NOMO-1 treated with DMSO at 0.1 percent for 48 hours (cell line): ENCODE data around the gene GPAT2.
"Not testable (repeated sequence)": the region's sequence is repeated elsewhere in the genome, so short reads cannot be mapped to it uniquely, and the experiment has no call there.

Experiments
- DNase-seq: peaks from one replicate; lab custom pipeline; 2025; ENCODE audit not compliant: unreplicated experiment; lab: John Stamatoyannopoulos, UW

GPAT2 gene

GRCh38 chr2:96065954-96066353, 31.2 kb upstream of the GPAT2 start:
- not testable (repeated sequence) for DNase-seq

- no peak for DNase-seq
Observed at GRCh38 chr2:96065381-96065930, 30.7 kb upstream of the GPAT2 start.

- DNase-seq = not testable (repeated sequence)
Observed at GRCh38 chr2:96064760-96065159, 30.0 kb upstream of the GPAT2 start.

GRCh38 chr2:96064047-96064675, 29.4 kb upstream of the GPAT2 start:
- DNase-seq = not testable (repeated sequence)

GRCh38 chr2:96063116-96063899, 28.6 kb upstream of the GPAT2 start:
- DNase-seq = not testable (repeated sequence)

GRCh38 chr2:96062483-96062882, 27.8 kb upstream of the GPAT2 start:
- DNase-seq = not testable (repeated sequence)

GRCh38 chr2:96061901-96062300, 27.2 kb upstream of the GPAT2 start:
- not testable (repeated sequence) for DNase-seq

GRCh38 chr2:96061197-96061817, 26.6 kb upstream of the GPAT2 start:
- not testable (repeated sequence) for DNase-seq

GRCh38 chr2:96060325-96060724, 25.6 kb upstream of the GPAT2 start:
- not testable (repeated sequence) for DNase-seq

- not testable (repeated sequence) for DNase-seq
Observed at GRCh38 chr2:96059443-96059842, 24.7 kb upstream of the GPAT2 start.

GRCh38 chr2:96055830-96056229, 21.1 kb upstream of the GPAT2 start:
- not testable (repeated sequence) for DNase-seq

- not testable (repeated sequence) for DNase-seq
Observed at GRCh38 chr2:96054537-96054936, 19.8 kb upstream of the GPAT2 start.

GRCh38 chr2:96053385-96053784, 18.7 kb upstream of the GPAT2 start:
- not testable (repeated sequence) for DNase-seq

- not testable (repeated sequence) for DNase-seq
Observed at GRCh38 chr2:96052632-96053031, 17.9 kb upstream of the GPAT2 start.

GRCh38 chr2:96049917-96050262, 15.2 kb upstream of the GPAT2 start:
- DNase-seq = not testable (repeated sequence)

GRCh38 chr2:96049049-96049916, 14.6 kb upstream of the GPAT2 start:
- not testable (repeated sequence) for DNase-seq

GRCh38 chr2:96035554-96035953, 838 bp upstream of the GPAT2 start:
- not testable (repeated sequence) for DNase-seq

GRCh38 chr2:96033997-96034396, 719 bp downstream of the GPAT2 start:
- not testable (repeated sequence) for DNase-seq

- DNase-seq = not testable (repeated sequence)
Observed at GRCh38 chr2:96027725-96028325, 6.9 kb downstream of the GPAT2 start.

GRCh38 chr2:96025755-96026154, 9.0 kb downstream of the GPAT2 start:
- not testable (repeated sequence) for DNase-seq
